ENCODE measurements around the gene ATG2B. TPM values are rescaled to one million over a fixed set of nuclear protein-coding genes. Genes with fewer than 3 reads are reported as not detected.

ATG2B gene
- polyA plus RNA-seq, 1 experiment = 22.1 TPM

GRCh38 chr14:96231056-96231455 lies 132.1 kb downstream of the ATG2B start:
- H3K27ac ChIP-seq (ENCODE audit: low read depth, low read length) = no peak overlapping the region
- ChIA-PET CTCF (interaction anchor here (0.9 kb wide), 1 partner anchor 131 kb away, joined by 3 read pairs; no protein-coding TSS in a partner anchor), POLR2A (no interaction called here)
- no peak for TF ChIP-seq CTCF (IDR thresholded peaks at IDR 0.05; ENCODE audit: low read depth, low read length)
- H3K27me3 ChIP-seq (ENCODE audit: control insufficient read depth, insufficient read depth, low read length) = no peaks in the 10 kb centered on the region
- peaks cover 8% of the 10 kb centered on the region; the same call in 1 of the 2 replicates for H3K9me3 ChIP-seq (ENCODE audit: control insufficient read depth, insufficient read depth, low read length)
- H3K4me3 ChIP-seq (ENCODE audit: low read depth, low read length) = no peak overlapping the region
- no peak for DNase-seq (ENCODE audit: low read depth, low spot score)

GRCh38 chr14:96229315-96229714 lies 133.8 kb downstream of the ATG2B start:
- DNase-seq (ENCODE audit: low read depth, low spot score) = no peak
- Histone ChIP-seq H3K9me3 (ENCODE audit: control insufficient read depth, insufficient read depth, low read length) (peaks cover 8% of the 10 kb centered on the region; the same call in 1 of the 2 replicates), H3K27ac (ENCODE audit: low read depth, low read length) (no peak overlapping the region), H3K4me3 (ENCODE audit: low read depth, low read length) (no peak overlapping the region), H3K27me3 (ENCODE audit: control insufficient read depth, insufficient read depth, low read length) (no peaks in the 10 kb centered on the region)
- no peak for TF ChIP-seq CTCF (IDR thresholded peaks at IDR 0.05; ENCODE audit: low read depth, low read length)
- ChIA-PET CTCF (interaction anchor here (1.5 kb wide), 2 partner anchors 45 to 132 kb away, joined by 3 to 4 read pairs; no protein-coding TSS in a partner anchor), POLR2A (no interaction called here)

Small RNA genes lying within 50 kb of the gene (small RNA-seq; reads per million reads assigned to genes)
- not detected for gene RNU2-33P (ENCODE audit: insufficient read length, low read depth)

Other genes with a start within 250 kb of the ATG2B start
- gene BDKRB2, start 158.5 kb downstream of the ATG2B start, polyA plus RNA-seq (2011; rRNA removed) = 182 and 212 TPM in 2 replicates
- gene BDKRB1, start 107.1 kb downstream of the ATG2B start, polyA plus RNA-seq (2011; rRNA removed) = 160 and 215 TPM in 2 replicates
- gene GSKIP, start 185 bp upstream of the ATG2B start, polyA plus RNA-seq (2011; rRNA removed) = 28.0 and 37.9 TPM in 2 replicates
- gene AK7, start 28.8 kb upstream of the ATG2B start, polyA plus RNA-seq (2011; rRNA removed) = 0.29 and 0.55 TPM in 2 replicates
- 134 and 191 TPM in 2 replicates for gene PAPOLA, start 139.0 kb upstream of the ATG2B start, polyA plus RNA-seq (2011; rRNA removed)

Data from AG04450 (cell line).